A172 (cell line): ENCODE data around the gene COL5A1. TPM values are rescaled to one million over a fixed set of nuclear protein-coding genes. Genes with fewer than 3 reads are reported as not detected.
"Not testable (repeated sequence)": the region's sequence is repeated elsewhere in the genome, so short reads cannot be mapped to it uniquely, and the experiment has no call there.

Source experiments
- DNase-seq: peaks from one replicate; pipeline ENCODE4 v3.0.0-alpha.2; 2015; ENCODE audit warnings: low spot score
- total RNA-seq: library from RNA; depleted of rRNA; stranded (reverse); fragments of >200 nt; shearing (Covaris generic); gene quantifications from 2 replicates; pipeline ENCODE4 v1.2.3, GENCODE V29; 2014

COL5A1 gene
- total RNA-seq, 1 experiment from 2014 or later: 185 TPM

DNA sequence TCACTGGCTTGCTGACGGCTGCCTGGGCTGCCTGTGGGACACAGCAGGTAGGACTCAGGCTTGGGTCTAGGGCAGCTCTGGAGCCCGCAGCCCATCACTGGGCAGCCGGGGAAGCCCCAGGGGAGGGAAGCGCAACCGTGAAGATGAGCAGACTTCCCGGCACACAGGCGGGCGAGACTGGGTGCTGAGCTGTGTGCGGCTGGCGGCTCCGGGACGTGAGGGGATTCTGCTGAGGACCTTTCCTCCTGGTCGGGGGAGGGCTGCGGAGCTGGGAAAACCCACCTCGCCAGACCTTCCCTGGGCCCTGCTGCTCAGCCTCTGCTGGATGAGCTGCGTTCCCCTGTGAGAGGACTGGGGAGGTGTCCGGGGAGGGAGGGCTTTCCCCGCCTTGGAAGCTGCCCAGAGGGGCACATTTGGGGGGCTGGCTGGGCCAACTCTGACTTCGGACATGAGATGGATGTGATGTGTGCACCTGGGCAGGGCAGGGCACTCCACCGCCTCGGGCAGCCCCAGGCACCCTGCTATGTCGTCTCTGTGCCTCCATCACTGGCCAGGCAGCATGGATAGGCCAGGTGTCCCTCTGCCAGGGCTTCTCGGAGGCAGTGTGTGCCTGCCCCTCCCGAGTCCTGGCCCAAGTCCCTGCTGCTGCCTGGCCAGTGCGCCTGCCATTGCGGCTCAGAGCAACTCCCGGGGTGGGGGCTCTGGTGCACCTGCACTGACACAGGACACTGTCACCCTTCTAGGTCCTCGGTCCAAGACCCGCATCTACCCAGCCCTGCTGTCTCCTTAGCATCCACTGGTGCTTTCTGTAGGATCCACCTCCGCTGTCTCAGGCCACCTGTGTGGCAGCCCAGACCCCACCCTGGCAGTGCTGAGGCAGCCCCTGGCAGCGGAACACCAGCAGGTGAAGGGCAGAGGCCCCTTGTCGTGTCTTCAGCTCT, 66.4 kb downstream of the COL5A1 start:
- no peak for DNase-seq

DNA sequence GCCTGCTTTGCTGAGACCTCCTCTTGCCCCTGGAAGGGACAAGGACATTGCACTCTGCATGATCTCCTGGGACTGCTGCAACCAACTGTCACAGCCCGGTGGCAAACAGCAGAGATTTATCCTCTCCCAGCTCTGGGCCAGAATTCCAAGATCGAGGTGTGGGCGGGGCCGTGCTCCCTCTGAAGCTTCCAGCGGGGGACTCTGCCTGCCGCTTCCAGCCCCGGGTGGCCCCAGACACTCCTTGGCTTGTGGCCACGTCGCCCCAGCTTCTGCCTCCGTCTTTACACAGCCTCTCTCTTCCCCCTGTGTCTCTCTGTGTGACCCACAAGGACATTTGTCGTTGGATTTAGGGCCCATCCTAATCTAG, 67.1 kb downstream of the COL5A1 start:
- DNase-seq: no peak

DNA sequence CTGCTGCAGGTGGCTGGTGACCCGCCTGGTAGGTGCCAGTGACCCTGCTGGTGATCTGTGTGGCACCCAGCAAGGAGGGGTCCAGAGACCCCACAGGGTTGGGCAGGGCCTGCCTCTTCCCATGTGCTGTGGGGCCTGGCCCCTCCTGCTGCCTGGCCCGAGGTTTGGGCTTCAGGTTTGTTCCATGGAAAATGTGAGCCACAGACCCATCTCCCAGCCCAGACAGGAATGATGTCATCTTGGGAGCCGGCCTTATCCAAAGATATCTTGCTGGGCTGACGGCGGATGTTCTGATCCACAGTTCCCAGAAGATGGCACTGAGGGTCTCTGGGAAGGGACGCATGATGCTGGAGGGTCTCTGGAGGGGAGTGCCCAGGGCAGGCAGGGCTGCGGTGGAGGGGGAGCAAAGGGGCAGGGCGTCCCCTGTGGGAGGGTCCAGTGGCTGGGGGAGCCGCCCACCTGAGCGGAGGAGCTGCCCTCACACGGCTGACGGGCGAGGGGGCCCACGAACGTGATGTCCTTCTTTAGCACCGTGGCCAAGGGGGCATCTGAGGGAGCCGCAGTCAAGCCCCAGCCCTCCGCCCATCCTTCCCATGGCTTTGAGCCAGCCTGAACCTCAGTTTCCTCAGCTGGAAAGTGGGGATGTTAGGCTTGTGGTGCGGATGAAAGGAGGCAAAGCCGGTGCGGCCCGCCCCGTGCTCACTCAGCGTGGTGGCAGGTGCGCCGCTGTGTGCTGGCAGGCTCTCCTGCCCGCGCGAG, 68.1 kb downstream of the COL5A1 start:
- DNase-seq: peak; percentile 28

DNA sequence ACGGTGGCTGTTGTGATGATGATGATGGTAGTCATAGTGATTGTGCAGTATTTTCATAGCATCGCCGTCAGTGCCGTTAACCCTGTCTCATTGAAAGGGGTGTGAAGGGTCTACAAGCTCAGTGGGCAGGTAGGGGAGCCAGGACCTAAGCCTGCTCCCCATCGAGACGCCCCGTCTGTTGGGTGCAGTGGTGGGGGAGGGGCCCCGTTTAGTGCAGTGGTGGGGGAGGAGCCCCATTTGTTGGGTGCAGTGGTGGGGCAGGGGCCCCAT, 68.6 kb downstream of the COL5A1 start:
- DNase-seq: no peak

DNA sequence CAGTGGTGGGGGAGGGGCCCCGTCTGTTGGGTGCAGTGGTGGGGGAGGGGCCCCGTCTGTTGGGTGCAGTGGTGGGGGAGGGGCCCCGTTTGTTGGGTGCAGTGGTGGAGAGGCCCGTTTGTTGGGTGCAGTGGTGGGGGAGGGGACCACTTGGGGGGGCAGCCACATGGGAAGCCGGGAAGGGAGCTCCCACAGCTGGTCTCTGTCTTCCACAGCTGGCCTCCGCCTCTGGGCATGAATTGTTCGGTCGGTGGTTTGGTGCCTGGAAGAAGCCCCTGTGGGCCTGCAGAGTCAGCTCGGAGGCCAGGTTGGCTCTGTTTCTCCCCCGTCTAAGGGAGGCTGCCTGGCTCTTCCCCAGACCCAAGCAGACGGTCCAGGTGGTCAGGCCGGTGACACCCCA, 69.3 kb downstream of the COL5A1 start:
- no peak for DNase-seq

DNA sequence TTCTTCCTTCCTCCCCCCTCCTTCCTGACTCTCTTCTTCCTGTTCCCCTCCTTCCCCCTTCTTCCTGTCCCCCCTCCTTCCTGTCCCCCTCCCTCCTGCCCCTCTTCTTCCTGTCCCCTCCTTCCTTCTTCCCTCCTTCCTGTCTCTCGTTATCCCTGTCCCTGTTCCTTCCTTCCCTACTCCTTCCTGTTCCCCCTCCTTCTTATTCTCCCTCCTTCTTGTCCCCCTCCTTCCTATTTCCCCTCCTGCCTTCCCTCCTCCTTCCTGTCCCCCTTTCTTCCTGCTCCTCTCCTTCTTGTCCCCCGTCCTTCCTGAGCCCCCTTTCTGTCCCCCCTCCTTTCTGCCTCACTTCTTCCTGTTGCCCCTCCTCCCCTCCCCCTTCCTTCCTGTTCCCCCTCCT, 70.6 kb downstream of the COL5A1 start:
- DNase-seq: no peak

DNA sequence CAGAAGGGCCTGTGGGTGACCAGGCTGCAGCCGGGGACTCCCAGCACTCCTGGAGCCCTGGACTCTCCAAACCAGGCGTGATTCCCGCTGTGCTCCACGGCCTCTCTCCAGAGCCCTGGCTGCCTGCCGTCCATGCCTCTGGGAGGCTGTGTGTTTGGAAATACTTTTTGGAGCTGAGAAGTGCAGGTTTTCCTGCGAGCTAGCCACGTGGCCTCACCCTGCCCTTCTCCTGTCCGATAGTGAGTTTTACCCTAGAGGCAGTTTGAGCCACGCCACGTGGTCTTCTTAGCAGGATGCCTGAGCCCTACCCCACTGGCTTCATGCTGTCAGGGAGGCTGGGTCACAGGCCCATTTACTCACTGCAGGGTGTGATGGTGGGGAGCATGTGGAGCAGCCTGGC, 71.3 kb downstream of the COL5A1 start:
- DNase-seq: no peak

DNA sequence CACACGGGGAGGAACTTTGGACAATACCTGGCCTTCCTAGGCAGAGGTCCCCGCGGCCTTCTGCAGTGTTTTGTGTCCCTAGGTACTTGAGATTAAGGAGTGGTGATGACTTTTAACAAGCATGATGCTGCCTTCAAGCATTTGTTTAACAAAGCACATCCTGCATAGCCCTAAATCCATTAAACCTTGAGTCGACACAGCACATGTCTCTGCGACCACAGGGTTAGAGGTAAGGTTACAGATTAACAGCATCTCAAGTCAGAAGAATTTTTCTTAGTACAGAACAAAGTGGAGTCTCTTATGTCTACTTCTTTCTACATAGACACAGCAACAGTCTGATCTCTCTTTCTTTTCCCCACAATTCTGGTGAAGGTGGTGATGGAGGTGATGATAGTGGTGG, 73.9 kb downstream of the COL5A1 start:
- DNase-seq: not testable (repeated sequence)

DNA sequence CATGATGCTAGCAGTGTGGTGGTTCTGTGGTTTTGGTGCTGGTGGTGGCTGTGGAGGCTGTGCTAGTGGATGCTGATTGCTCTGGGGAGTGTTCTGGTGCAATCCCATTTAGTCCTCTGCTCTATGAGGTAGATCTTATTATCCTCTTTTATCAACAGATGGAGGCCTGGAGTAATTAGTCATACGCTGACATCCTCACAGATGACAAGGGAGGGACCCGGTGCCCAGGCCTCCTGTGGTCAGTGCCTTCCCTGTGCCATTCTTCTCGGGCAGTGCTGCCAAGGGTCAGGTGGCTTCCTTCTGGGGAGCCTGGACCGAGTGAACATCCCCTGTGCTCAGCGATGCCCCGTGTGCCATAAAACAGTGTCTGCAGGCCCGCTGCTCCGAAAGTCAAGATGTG, 74.5 kb downstream of the COL5A1 start:
- DNase-seq: peak; percentile 53

DNA sequence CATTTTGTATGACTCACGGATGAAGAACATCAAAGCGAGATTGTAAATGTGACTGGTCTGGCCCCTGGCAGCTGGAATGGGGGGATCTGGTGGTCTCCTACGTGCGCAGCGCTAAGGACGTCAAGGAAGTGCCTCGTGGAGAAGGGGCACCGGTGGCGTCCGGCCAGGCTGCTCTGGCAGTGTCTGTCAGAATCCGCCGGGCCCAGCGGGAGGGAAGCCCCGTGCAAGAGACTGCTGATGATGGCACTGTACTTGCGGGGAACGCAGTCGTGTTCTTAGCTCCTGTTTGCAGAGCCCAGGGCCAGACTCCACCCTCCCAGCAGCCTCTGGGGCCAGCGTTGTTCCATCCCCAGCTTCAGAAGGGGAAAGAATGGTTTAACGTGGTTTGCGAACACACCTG, 75.5 kb downstream of the COL5A1 start:
- no peak for DNase-seq

DNA sequence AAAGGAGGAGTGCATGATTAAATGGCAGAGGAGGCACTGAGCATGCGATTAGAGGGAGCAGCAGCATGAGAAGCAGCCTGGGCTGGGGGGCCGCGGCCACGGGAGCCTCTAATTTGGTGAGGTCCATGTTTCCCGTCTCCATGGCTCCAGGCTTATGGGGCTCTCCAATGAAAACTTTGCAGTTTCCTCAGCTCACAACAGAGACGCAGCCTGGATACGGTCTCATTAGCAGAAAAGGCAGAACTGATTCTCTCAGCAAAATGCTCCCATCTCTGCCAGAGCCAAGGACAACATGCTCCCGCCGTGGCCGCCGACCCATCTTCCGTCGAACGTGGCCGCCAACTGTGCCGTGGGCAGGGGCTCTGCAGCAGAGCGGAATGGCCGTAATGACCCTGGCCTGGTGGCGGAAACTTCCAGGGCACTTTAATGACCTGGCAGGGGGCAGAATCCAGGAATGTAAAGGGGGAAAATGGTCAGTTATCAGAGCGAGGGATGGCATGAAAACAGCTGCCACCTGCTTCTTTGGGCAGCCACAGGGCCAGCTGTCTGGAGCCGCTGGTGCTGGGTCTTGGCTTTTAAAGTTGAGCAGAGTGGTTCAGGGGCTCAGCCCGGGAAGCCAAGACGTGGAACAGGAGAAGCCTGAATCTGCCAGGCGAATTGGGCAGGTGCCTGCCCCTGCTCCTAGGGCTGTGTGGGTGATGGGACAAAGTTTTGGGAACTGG, 76.5 kb downstream of the COL5A1 start:
- no peak for DNase-seq

DNA sequence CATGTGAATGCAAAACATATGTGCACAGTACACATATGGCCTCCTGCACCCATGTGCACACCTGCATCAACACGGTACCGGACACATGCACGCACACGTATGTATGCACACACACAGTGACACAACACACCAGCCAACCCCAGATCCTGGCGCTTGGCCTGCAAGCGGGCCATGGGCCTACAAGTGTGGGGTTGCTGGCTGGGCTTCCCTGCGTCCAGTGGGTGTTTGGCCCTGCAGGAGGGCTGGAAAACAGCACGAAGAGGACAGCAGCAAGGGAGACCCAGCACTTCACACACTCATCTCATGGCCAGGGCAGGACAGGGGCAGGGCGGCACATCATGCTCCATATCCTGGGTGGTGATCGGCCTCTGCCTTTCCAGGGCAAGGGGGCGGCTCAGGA, 77.7 kb downstream of the COL5A1 start:
- no peak for DNase-seq

DNA sequence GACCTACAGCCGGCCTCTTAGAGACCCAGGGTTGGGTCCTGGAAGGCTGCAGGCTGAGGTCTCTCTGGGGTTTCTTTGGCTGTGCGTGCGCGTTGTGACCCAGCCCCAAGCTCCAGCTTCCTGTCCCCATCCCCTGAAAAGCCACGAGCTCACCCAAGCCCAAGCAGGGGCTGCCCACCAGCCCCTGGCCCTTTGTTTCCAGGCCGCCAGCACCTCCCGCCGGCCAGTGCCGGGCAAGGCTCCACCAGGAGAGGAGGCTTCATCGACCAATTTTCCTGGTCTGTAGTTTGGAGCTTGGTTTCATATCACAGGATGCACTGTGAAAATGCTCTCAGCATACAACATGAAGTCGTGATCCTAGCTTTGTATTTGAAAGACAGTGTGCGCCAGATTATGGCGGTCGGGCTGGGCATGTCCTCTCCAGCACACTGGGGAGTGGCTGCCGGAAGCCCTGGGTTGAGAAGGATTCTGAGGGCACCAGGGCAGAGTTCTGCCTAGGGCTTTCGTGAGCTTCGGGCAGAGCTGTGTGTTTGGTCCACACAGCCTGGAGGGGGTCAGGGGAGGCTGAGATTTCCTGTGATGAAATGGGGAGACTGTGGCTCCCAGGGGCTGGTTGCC, 78.6 kb downstream of the COL5A1 start:
- DNase-seq: no peak

DNA sequence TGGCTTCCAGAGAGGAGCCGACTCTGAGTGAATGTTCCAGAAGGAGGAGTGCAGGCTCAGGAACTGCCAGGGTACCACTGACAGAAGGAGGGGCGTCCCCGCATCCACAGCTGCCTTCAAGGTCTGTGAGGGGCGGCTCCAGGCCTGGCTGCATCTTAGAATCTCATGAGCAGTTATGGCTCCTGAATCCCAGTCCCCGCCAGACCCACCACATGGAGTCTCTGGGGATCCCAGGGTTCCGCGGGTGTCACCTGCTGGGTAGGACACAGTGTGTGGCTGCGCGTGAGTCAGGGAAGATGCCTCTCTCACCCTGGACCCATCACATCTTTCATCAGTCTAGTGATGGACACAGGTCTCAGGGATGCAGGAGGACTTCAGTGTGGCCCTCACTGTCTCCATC, 79.2 kb downstream of the COL5A1 start:
- no peak for DNase-seq

DNA sequence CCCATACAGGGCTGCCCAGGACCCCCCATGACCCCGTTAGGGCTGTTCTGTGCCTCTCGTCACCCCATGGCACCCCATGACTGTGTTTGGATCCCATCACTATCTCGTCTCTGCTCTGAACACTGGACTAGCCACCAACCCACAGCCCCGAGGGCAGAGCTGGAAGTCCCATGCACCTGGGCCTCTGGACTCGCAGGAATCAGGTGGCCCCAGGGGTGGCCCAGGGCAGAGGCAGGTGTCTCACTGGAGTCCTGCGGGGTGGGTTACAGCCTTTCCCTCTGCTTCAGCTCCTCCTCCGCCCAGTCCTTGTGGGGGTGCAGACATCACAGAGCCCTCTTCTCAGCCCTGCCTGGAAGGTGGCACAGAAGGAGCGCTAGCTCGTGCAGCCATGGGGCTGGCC, 79.7 kb downstream of the COL5A1 start:
- DNase-seq: no peak

DNA sequence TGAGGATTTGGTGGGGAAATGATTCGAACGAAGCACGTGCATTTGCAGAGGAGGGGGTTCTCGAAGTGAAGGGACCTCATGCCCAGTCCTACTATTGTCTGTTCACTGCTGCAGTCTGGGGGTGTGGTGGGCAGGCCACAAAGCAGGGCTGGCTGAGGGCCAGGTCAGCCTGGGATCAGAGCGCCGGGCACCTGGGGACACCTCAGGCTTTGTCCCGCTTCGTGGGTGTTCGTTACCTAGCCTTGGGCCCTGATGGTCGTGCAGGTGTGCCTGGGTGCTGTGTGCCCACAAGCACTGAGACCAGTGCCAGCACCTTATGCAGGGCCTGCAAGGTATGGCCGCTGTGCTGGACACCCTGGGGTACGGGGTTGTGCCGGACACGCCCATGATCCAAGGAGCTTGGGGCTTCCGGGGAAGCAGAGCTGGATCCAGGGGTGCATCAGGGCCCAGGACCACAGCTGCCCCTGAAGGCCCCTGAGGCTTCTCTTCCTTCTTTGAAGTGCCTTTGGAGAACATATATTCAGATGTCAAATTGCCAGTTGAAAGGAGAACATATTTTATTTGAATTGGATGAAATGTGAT, 80.6 kb downstream of the COL5A1 start:
- DNase-seq: no peak

DNA sequence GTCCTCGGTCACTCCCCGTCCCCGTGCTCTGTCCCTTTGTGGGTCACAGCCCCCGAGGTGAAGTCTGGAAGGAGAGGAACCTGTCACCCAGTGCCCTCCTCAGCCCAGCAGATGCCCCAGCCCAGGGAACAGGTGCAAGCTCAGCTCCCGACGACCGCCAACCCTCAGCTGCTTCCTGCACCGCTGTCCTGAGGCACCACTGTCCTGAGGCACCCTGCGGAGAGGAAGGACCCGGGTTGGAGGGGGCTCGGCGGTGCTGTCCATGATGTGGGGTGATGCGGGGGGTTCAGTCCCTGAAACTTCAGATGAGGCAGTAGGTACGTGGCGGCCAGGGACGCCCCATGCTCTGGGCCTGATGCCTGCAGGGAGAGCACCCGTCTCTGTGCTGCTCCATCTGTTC, 81.4 kb downstream of the COL5A1 start:
- DNase-seq: no peak

DNA sequence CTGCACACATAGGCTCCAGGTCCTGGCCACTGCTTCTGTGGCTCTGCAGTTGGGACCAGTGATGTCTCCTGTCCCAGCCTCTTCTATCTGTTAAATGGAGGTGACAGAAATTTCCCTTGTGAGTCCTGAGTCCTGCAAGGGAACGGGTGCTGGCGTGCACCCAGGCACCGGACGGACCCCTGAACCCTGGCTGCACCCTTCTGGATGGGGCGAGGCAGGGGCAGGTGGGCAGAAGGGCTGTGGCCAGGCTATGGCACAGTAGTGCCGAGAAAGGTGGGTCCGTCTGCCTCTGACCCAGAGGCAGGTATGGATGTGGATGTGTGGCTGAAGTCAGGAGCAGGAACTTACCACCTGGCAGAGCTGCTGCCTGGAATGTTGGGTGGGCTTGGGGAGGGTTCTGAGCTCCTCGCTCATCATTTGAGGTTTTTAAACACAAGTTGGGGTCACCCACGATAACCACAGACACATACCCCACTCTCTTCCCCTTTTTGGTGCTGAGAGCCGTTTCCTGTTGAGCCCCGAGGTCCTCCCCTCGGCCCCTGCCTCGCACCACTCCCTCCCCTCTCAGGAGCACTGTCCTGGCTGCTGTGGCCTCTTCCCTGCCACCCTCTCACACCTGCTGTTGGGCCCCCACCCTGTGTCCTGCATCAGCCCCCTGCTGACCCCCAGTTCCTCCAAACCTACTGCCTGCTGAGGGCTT, 82.0 kb downstream of the COL5A1 start:
- no peak for DNase-seq

DNA sequence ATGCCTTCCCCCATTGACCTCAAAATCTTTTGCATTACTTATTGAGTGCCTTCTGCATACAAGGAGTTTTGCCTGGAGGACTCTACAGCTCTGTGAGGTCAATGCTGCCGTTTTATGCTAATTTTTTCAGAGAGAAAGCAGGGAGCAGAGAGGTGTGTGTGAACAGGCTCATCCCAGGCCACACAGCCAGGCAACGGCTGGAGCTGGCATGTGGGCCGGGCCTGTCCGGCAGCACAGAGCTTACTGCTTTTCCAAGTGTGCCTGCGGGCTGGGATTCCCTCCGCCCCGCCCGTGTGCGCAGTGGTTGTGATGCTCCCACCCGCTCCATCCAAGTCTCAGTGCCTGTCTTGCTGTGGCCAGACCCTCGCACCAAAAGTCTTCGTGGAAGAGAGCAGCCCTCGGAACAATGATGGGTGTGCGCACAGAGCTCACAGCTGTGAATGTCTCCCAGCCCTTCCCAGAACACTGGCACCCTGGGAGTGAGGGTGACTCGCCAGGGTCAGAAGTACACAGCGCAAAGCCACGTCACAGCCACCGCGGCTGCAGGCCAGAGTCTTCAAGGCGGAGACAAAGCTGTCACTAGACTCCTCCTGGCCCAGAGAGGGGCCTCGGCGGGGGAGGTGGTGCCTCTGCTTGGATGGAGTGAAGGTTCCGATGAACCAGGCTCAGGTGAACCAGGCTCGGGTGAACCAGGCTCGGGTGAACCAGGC, 82.8 kb downstream of the COL5A1 start:
- DNase-seq: no peak

DNA sequence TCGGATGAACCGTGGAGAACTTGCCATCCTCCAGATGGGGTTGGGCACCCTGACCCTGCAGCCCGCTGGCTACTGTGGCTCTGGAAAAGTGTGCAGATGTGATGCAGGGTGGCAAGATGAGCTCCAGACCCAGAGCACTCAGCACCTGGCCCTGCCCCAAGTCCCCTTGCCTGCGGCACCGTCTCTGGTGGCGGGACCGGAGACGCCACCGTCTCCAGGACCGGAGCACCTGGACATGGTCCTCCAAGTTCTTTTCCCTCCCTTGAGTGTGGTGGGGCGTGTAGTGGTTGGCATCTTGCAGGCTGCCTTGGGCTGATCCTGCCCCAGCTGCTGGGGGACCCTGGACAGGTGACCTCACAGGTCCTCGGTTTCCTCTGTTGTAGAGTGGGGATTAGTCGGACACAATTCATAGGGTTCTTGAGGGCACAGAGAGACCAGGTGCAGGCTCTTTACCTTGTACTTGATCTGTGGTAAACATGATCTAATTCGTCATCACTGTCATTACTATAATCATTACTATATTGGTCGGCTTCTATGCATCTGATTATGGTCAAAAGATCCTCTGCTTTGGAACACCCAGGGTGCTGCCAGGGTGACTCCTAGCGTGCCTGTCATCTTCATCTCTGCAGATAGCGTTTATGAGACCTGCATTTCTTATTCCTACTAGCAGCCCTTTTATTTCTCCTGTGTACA, 83.5 kb downstream of the COL5A1 start:
- no peak for DNase-seq
